ENCODE data around the gene HEY2.
"Not testable (repeated sequence)": the region's sequence is repeated elsewhere in the genome, so short reads cannot be mapped to it uniquely, and the experiment has no call there.

Gene HEY2

GRCh38 chr6:125773387-125774341 lies 24.2 kb downstream of the HEY2 start:
- DNase-seq, result no peak

GRCh38 chr6:125776107-125776826 lies 26.8 kb downstream of the HEY2 start:
- DNase-seq, result not testable (repeated sequence)

GRCh38 chr6:125779924-125780539 lies 30.6 kb downstream of the HEY2 start:
- DNase-seq, result peak; percentile 85

GRCh38 chr6:125780540-125781313 lies 31.3 kb downstream of the HEY2 start:
- DNase-seq, result peak; percentile 59

- DNase-seq, result peak; percentile 63
Observed at GRCh38 chr6:125781314-125781868, 32.0 kb downstream of the HEY2 start.

GRCh38 chr6:125784365-125784764 lies 34.9 kb downstream of the HEY2 start:
- DNase-seq, result no peak

- DNase-seq, result no peak
Observed at GRCh38 chr6:125787791-125788190, 38.4 kb downstream of the HEY2 start.

GRCh38 chr6:125789167-125789566 lies 39.7 kb downstream of the HEY2 start:
- no peak for DNase-seq

GRCh38 chr6:125789576-125790357 lies 40.3 kb downstream of the HEY2 start:
- peak; percentile 46 for DNase-seq

- peak; percentile 77 for DNase-seq
Observed at GRCh38 chr6:125790358-125791150, 41.1 kb downstream of the HEY2 start, which contains the start of gene NCOA7. NCOA7 (plus strand) TSS chr6:125790960; CDS start chr6:125815355, 24,395 bp downstream.

- peak; percentile 50 for DNase-seq
Observed at GRCh38 chr6:125791151-125791819, 41.9 kb downstream of the HEY2 start.

- no peak for DNase-seq
Observed at GRCh38 chr6:125791820-125792165, 42.4 kb downstream of the HEY2 start.

GRCh38 chr6:125792172-125792571 lies 42.7 kb downstream of the HEY2 start:
- DNase-seq, result no peak

GRCh38 chr6:125792680-125793079 lies 43.2 kb downstream of the HEY2 start:
- DNase-seq, result no peak

- no peak for DNase-seq
Observed at GRCh38 chr6:125793280-125793679, 43.8 kb downstream of the HEY2 start.

GRCh38 chr6:125793863-125794262 lies 44.4 kb downstream of the HEY2 start:
- DNase-seq, result peak; percentile 51

GRCh38 chr6:125794342-125795137 lies 45.1 kb downstream of the HEY2 start:
- DNase-seq, result no peak

- DNase-seq, result no peak
Observed at GRCh38 chr6:125795301-125795700, 45.9 kb downstream of the HEY2 start.

Data from stimulated activated CD4-positive, alpha-beta T cell treated with anti-CD3 and anti-CD28 coated beads, Interleukin-4, amount 100 ng/mL, for 24 hours (primary cell).